Amniotic stem cell (primary cell): ENCODE results near the gene SEPTIN8.

ENCODE experiments used
- DNase-seq: peaks from one replicate; lab custom pipeline; 2025; lab: John Stamatoyannopoulos, UW

The SEPTIN8 gene

GRCh38 chr5:132763181-132764036, 13.6 kb downstream of the SEPTIN8 start:
- no peak for DNase-seq

- no peak for DNase-seq
Measured at GRCh38 chr5:132762246-132763000, 14.6 kb downstream of the SEPTIN8 start.

GRCh38 chr5:132761321-132762240, 15.5 kb downstream of the SEPTIN8 start:
- DNase-seq, result no peak

- no peak for DNase-seq
Measured at GRCh38 chr5:132760601-132761317, 16.3 kb downstream of the SEPTIN8 start.

- DNase-seq, result no peak
Measured at GRCh38 chr5:132760049-132760420, 17.0 kb downstream of the SEPTIN8 start.

GRCh38 chr5:132759114-132760048, 17.7 kb downstream of the SEPTIN8 start:
- no peak for DNase-seq

GRCh38 chr5:132758451-132758850, 18.6 kb downstream of the SEPTIN8 start:
- DNase-seq, result no peak

GRCh38 chr5:132756542-132756941, 20.5 kb downstream of the SEPTIN8 start:
- DNase-seq, result no peak

- DNase-seq, result no peak
Measured at GRCh38 chr5:132754947-132755346, 22.1 kb downstream of the SEPTIN8 start.

- no peak for DNase-seq
Measured at GRCh38 chr5:132754111-132754510, 22.9 kb downstream of the SEPTIN8 start.

GRCh38 chr5:132753135-132753987, 23.7 kb downstream of the SEPTIN8 start:
- DNase-seq, result no peak

- no peak for DNase-seq
Measured at GRCh38 chr5:132752581-132753125, 24.4 kb downstream of the SEPTIN8 start.

GRCh38 chr5:132751971-132752580, 25.0 kb downstream of the SEPTIN8 start:
- DNase-seq, result no peak

GRCh38 chr5:132751444-132751843, 25.6 kb downstream of the SEPTIN8 start:
- DNase-seq, result no peak

- no peak for DNase-seq
Measured at GRCh38 chr5:132750471-132751230, 26.4 kb downstream of the SEPTIN8 start.

- DNase-seq, result no peak
Measured at GRCh38 chr5:132749506-132749905, 27.5 kb downstream of the SEPTIN8 start.

- DNase-seq, result no peak
Measured at GRCh38 chr5:132748522-132749000, 28.5 kb downstream of the SEPTIN8 start.
